WI38 (cell line): Measurements from ENCODE around the gene CDK6.

Source experiments
- H3K4me3 ChIP-seq: 2 replicates; pipeline ENCODE4 v1.5.1; 2011; ENCODE audit warnings: low read depth, mild to moderate bottlenecking, control low read depth, low read length
- CTCF ChIP-seq: IDR thresholded peaks from 2 replicates; pipeline ENCODE4 v1.5.1; 2012; ENCODE audit warnings: low read depth, mild to moderate bottlenecking, control low read depth, low read length

The CDK6 gene

DNA sequence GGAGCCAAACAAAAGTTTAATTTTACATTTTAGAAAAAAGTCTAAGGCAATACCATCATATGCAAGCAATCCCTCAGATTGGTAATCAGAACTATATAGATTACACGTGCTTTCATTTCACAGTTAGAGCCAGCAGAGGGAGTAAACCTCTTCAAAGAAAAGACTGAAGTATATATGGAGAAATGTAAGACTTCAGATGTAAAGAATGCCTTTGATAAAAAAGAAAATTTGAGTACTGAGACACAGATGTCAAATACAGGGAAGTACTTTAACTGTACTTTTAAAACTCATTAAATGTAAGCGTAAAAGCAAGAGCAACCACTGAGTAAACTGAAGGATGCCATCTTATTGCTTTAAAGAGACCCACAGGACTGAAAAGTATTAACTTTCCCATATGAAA lies 144.8 kb downstream of the CDK6 start:
- no peak overlapping the region for H3K4me3 ChIP-seq
- TF ChIP-seq CTCF, result peak; percentile 2; the same call in 1 of the 2 replicates

DNA sequence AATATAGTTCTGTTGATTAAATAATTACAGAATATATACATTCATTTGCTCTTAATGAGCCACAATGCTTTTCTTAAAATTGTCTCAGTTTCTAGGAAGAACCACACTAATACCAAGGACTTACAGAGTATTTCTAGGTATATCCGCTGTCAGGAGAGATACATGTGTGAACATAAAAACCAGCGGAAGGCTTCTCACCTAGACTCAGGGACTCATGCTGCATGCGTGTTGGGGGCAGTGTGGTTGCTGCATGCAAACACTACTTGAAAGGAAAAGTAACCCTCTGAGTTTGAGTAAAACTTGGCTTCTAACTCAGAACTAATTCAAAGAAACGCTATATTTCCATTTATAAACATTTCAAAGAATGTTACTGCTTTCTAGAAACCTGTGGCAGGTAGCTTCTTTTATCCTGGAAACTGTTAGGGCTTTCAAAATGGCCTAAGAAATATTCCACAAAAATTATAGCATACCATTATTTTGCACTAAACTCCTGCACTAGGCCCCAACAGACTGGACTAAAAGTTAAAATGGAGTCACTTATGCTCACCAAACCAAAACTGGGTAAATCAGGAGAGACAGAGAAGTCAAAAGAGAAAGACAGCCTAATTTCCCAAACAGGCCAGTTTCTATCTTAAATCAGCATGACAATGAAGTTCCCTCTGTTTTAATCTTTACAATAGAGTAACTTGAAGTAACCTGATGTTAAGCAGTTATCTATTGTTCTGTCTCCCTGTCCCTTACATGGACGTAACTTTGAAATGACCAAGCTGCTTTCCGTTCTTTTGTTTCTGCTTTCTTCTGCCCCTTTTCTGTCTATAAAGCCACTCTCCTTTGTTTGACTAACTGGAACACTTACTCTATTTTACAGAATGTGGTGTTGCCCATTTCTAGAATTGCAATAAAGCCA lies 151.0 kb downstream of the CDK6 start:
- no peak for TF ChIP-seq CTCF
- no peak overlapping the region for H3K4me3 ChIP-seq

- H3K4me3 ChIP-seq, result no peak overlapping the region
- no peak for TF ChIP-seq CTCF
Measured at GRCh38 chr7:92684274-92684673, 152.1 kb downstream of the CDK6 start.

DNA sequence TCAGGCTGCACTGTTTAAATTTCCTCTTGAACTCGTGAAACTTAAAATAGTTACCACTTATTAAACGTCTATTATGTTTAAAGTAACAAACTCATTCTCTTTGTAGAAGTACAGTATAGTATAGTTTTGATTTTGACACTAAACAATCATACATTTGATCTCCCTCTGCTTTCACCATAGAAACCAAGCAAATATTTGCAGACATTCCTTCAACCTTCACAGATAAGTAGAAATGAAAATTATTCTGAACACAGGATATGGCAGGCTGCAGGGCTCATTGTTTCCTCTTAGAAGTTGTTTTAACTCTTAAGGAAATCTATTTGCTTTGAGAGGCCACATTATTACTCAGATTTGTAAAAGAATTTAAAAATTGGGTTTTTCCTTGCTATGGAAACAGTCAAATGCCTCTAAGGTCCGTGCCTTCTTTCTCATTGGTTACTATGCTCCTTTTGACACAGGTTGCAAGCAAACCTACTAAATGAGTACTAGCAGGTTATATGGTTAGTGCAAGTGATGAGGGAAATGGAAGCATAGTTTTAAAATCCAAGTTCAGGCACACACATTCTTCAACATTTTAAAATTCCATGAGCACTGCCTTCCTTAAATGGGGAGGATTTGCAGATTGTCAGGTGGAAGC lies 153.4 kb downstream of the CDK6 start:
- no peak overlapping the region for H3K4me3 ChIP-seq
- TF ChIP-seq CTCF, result no peak

DNA sequence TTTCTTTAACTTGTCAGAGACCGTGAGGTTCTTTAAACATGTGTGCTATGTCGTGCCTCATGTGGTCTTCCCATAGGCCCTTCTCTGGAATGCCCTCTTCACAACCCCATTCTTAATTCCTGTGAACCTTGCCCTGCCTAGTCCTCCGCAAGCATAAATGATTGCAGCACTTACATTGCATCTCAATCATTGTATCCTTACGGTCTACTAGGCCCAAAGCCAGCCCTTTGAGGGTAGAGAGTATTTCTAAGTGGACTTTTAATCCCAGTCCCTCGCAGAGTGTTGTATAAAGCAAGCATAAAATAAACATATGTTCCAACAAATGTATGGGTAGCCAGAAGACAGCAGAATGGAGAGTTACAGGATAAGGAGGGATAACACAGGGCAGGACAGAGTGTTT lies 154.0 kb downstream of the CDK6 start:
- no peak for TF ChIP-seq CTCF
- H3K4me3 ChIP-seq, result no peak overlapping the region

- no peak overlapping the region for H3K4me3 ChIP-seq
- TF ChIP-seq CTCF, result no peak
Measured at GRCh38 chr7:92681633-92682032, 154.7 kb downstream of the CDK6 start.

GRCh38 chr7:92680442-92680841 lies 155.9 kb downstream of the CDK6 start:
- no peak for TF ChIP-seq CTCF
- H3K4me3 ChIP-seq, result no peak overlapping the region
